NB4 (cell line): ENCODE measurements around the gene SEPTIN10.

Source experiments
- CTCF ChIP-seq: IDR thresholded peaks from one replicate; pipeline ENCODE4 v1.5.1; 2012; ENCODE audit warnings: low read depth, low read length
- MYC ChIP-seq: IDR thresholded peaks from 2 replicates; pipeline ENCODE4 v1.6.1; 2011; ENCODE audit warnings: low read depth, low read length
- POLR2A ChIP-seq: IDR thresholded peaks from 2 replicates; pipeline ENCODE4 v1.6.1; 2011; ENCODE audit warnings: mild to moderate bottlenecking; ENCODE audit not compliant: insufficient read length; ENCODE audit errors: extremely low read depth

GRCh38 chr2:109614715-109615636, 1.2 kb upstream of the SEPTIN10 start:
- no peak for TF ChIP-seq CTCF
- no peak for TF ChIP-seq POLR2A
- TF ChIP-seq MYC, result no peak
